Stimulated activated CD8-positive, alpha-beta memory T cell treated with anti-CD3 and anti-CD28 coated beads, Interleukin-4, amount 100 ng/mL, for 24 hours (primary cell): Measurements from ENCODE around the gene RPS6KB2.
"Not testable (repeated sequence)": the region's sequence is repeated elsewhere in the genome, so short reads cannot be mapped to it uniquely, and the experiment has no call there.

Experiments used
- DNase-seq: peaks from one replicate; pipeline ENCODE4 v3.0.0-alpha.2; 2020; ENCODE audit warnings: low read depth

RPS6KB2 gene

GRCh38 chr11:67466962-67467771 lies 38.9 kb downstream of the RPS6KB2 start:
- DNase-seq: no peak

GRCh38 chr11:67468056-67468455 lies 39.8 kb downstream of the RPS6KB2 start:
- no peak for DNase-seq

GRCh38 chr11:67468456-67468758 lies 40.1 kb downstream of the RPS6KB2 start:
- no peak for DNase-seq

- peak; percentile 86 for DNase-seq
Measured at GRCh38 chr11:67468759-67469507, 40.6 kb downstream of the RPS6KB2 start, which contains the start of gene TMEM134. TMEM134 (minus strand) TSS chr11:67469251; CDS start chr11:67469192, 59 bp downstream.

GRCh38 chr11:67469508-67469811 lies 41.2 kb downstream of the RPS6KB2 start:
- DNase-seq: no peak

- no peak for DNase-seq
Measured at GRCh38 chr11:67470337-67471002, 42.2 kb downstream of the RPS6KB2 start.

GRCh38 chr11:67472882-67473281 lies 44.6 kb downstream of the RPS6KB2 start:
- DNase-seq: no peak

- not testable (repeated sequence) for DNase-seq
Measured at GRCh38 chr11:67476692-67477091, 48.4 kb downstream of the RPS6KB2 start.

GRCh38 chr11:67477344-67478050 lies 49.2 kb downstream of the RPS6KB2 start:
- not testable (repeated sequence) for DNase-seq

GRCh38 chr11:67482275-67482826 lies 54.1 kb downstream of the RPS6KB2 start:
- DNase-seq: no peak

GRCh38 chr11:67482827-67483798 lies 54.8 kb downstream of the RPS6KB2 start, which contains the start of gene AIP:
AIP (plus strand) TSS chr11:67483026; CDS start chr11:67483159, 133 bp downstream.
- DNase-seq: peak; percentile 93

GRCh38 chr11:67483831-67484665 lies 55.8 kb downstream of the RPS6KB2 start:
- DNase-seq: peak; percentile 25

GRCh38 chr11:67484847-67485311 lies 56.6 kb downstream of the RPS6KB2 start:
- peak; percentile 59 for DNase-seq
